Measurements from ENCODE around the gene CPNE1. TPM values are rescaled to one million over a fixed set of nuclear protein-coding genes. Genes with fewer than 3 reads are reported as not detected.

CPNE1 gene
- total RNA-seq, 4 donors from 2014 or later: 43.3 to 238 (median 103) TPM

GRCh38 chr20:35588397-35588796 is 76.3 kb downstream of the CPNE1 start:
- H3K36me3 ChIP-seq: no peaks in the 10 kb centered on the region
- H3K4me1 ChIP-seq: peaks cover 6% of the 10 kb centered on the region
- H3K4me3 ChIP-seq: no peak overlapping the region
- TF ChIP-seq EP300 (IDR thresholded peaks at IDR 0.05) (no peak), CTCF (IDR thresholded peaks at IDR 0.05) (no peak), POLR2A (IDR thresholded peaks at IDR 0.05) (no peak), POLR2AphosphoS5 (IDR thresholded peaks at IDR 0.05) (no peak)
- no peak overlapping the region for H3K27ac ChIP-seq
- no peaks in the 10 kb centered on the region for H3K27me3 ChIP-seq
- peak in 1 of 2 donors; percentile 27 for DNase-seq (ENCODE audit: low spot score in 2 of 2)
- 86% methylated on average over 14 of the region's 14 CpGs for WGBS
- H3K9me3 ChIP-seq: no peaks in the 10 kb centered on the region

GRCh38 chr20:35587436-35587835 is 77.3 kb downstream of the CPNE1 start:
- 86% methylated on average over 2 of the region's 2 CpGs for WGBS
- Histone ChIP-seq H3K9me3 (no peaks in the 10 kb centered on the region), H3K27me3 (no peaks in the 10 kb centered on the region), H3K4me3 (no peak overlapping the region), H3K4me1 (peaks cover 6% of the 10 kb centered on the region), H3K36me3 (no peaks in the 10 kb centered on the region), H3K27ac (no peak overlapping the region)
- no peak for DNase-seq (ENCODE audit: low spot score in 2 of 2)
- TF ChIP-seq POLR2AphosphoS5 (IDR thresholded peaks at IDR 0.05): no peak
- TF ChIP-seq POLR2A (IDR thresholded peaks at IDR 0.05): no peak
- no peak for TF ChIP-seq EP300 (IDR thresholded peaks at IDR 0.05)
- no peak for TF ChIP-seq CTCF (IDR thresholded peaks at IDR 0.05)

GRCh38 chr20:35586751-35587425 is 77.8 kb downstream of the CPNE1 start:
- Histone ChIP-seq H3K4me1 (peaks cover 6% of the 10 kb centered on the region), H3K36me3 (no peaks in the 10 kb centered on the region), H3K27me3 (no peaks in the 10 kb centered on the region), H3K4me3 (no peak overlapping the region), H3K9me3 (no peaks in the 10 kb centered on the region), H3K27ac (no peak overlapping the region)
- DNase-seq (ENCODE audit: low spot score in 2 of 2): no peak
- WGBS: 99% methylated on average over 6 of the region's 6 CpGs
- no peak for TF ChIP-seq EP300 (IDR thresholded peaks at IDR 0.05)
- TF ChIP-seq CTCF (IDR thresholded peaks at IDR 0.05): no peak
- no peak for TF ChIP-seq POLR2A (IDR thresholded peaks at IDR 0.05)
- TF ChIP-seq POLR2AphosphoS5 (IDR thresholded peaks at IDR 0.05): no peak

- TF ChIP-seq EP300 (IDR thresholded peaks at IDR 0.05) (no peak), POLR2AphosphoS5 (IDR thresholded peaks at IDR 0.05) (no peak), POLR2A (IDR thresholded peaks at IDR 0.05) (no peak), CTCF (IDR thresholded peaks at IDR 0.05) (no peak)
- WGBS: 80% methylated on average over 15 of the region's 18 CpGs
These were observed 80.8 kb downstream of the CPNE1 start for GRCh38 chr20:35583636-35584560.

More at GRCh38 chr20:35583636-35584560, 80.8 kb downstream of the CPNE1 start:
- Histone ChIP-seq H3K4me1 (peaks cover 6% of the 10 kb centered on the region), H3K36me3 (no peaks in the 10 kb centered on the region), H3K9me3 (no peaks in the 10 kb centered on the region), H3K27ac (no peak overlapping the region), H3K4me3 (no peak overlapping the region), H3K27me3 (no peaks in the 10 kb centered on the region)
- DNase-seq (ENCODE audit: low spot score in 2 of 2): no peak
